Measurements from ENCODE around the gene TMEM243.
"Not testable (repeated sequence)": the region's sequence is repeated elsewhere in the genome, so short reads cannot be mapped to it uniquely, and the experiment has no call there.

GRCh38 chr7:87245671-87246070 lies 26.1 kb upstream of the TMEM243 start:
- TF ChIP-seq HDAC2, JUN, EP300 (IDR thresholded peaks at IDR 0.05): not testable (repeated sequence)

Measured in A549 (cell line).